Immature natural killer cell (primary cell): ENCODE results near the gene OST4. TPM values are rescaled to one million over a fixed set of nuclear protein-coding genes. Genes with fewer than 3 reads are reported as not detected.
A peak's percentile ranks its signal among the peaks of the same experiment; 100 is the strongest.

Experiments
- DNase-seq, 3 donors: peaks; one replicate each; pipeline ENCODE4 v3.0.0; 2022; ENCODE audit warnings: mixed read lengths in 1 of 3
- H3K27ac Mint-ChIP-seq, 6 donors: one replicate each; pipeline ENCODE4 v1.8.0; 2020; ENCODE audit warnings: mixed read lengths in 6 of 6, mild to moderate bottlenecking in 5 of 6, inconsistent platforms in 4 of 6, moderate library complexity in 3 of 6
- H3K27me3 Mint-ChIP-seq, 3 donors: one replicate each; pipeline ENCODE4 v1.8.0; 2020 to 2021; ENCODE audit warnings: low read depth in 3 of 3, mild to moderate bottlenecking in 3 of 3, mixed read lengths in 3 of 3, moderate library complexity in 3 of 3, inconsistent platforms in 1 of 3
- H3K36me3 Mint-ChIP-seq, 3 donors: one replicate each; pipeline ENCODE4 v1.8.0; 2020; ENCODE audit warnings: mixed read lengths in 3 of 3, inconsistent platforms in 2 of 3, mild to moderate bottlenecking in 2 of 3
- H3K4me1 Mint-ChIP-seq, 2 donors: one replicate each; pipeline ENCODE4 v1.8.0; 2020; ENCODE audit warnings: inconsistent platforms in 2 of 2, mild to moderate bottlenecking in 2 of 2, mixed read lengths in 2 of 2, moderate library complexity in 1 of 2
- H3K4me3 Mint-ChIP-seq, 5 donors: one replicate each; pipeline ENCODE4 v1.8.0; 2020; ENCODE audit warnings: mild to moderate bottlenecking in 5 of 5, mixed read lengths in 5 of 5, inconsistent platforms in 3 of 5, moderate library complexity in 3 of 5
- H3K9me3 Mint-ChIP-seq, 6 donors: one replicate each; pipeline ENCODE4 v1.8.0; 2020; ENCODE audit warnings: mild to moderate bottlenecking in 6 of 6, mixed read lengths in 6 of 6, inconsistent platforms in 4 of 6, moderate library complexity in 3 of 6
- polyA plus RNA-seq, 3 donors: library from polyadenylated mRNA; unstranded; fragments of 300-500 nt; fragmentation: Illumina TruSeq; gene quantifications; one replicate each; pipeline ENCODE4 v1.2.3, GENCODE V29; 2021

The OST4 gene
- polyA plus RNA-seq, 3 donors from 2014 or later: 677 to 899 (median 681) TPM

DNA sequence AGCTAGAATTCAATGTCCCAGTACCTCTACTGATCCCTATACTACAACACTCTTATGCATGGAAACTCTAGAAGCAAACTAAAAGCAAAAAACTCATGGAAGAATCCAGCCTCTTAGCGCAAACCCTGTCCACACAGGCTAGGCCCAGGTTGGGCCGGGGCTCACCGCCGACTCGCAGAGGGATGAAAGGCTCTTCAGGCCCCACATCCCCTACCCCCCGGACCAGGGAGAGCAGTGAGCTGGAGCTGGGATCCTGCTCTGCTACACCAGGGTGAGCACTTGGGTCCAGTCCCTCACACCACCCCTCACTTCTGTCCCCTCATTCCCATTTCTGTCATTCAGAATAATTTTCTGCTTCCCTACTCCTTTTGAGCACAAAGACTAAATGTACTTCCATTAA is 2.0 kb downstream of the OST4 start:
- Mint-ChIP-seq H3K9me3 (peaks cover 0 to 2% (median 0%) of the 10 kb centered on the region in 6 donors), H3K27me3 (no peaks in the 10 kb centered on the region), H3K4me1 (peaks cover 52 to 78% of the 10 kb centered on the region in 2 donors), H3K27ac (peak overlapping the region; percentile 31 to 57 (median 50)), H3K4me3 (peak overlapping the region in 4 of 5 donors; percentile 43 to 98 (median 70)), H3K36me3 (peaks cover 4 to 18% (median 12%) of the 10 kb centered on the region in 3 donors)
- DNase-seq: no peak

DNA sequence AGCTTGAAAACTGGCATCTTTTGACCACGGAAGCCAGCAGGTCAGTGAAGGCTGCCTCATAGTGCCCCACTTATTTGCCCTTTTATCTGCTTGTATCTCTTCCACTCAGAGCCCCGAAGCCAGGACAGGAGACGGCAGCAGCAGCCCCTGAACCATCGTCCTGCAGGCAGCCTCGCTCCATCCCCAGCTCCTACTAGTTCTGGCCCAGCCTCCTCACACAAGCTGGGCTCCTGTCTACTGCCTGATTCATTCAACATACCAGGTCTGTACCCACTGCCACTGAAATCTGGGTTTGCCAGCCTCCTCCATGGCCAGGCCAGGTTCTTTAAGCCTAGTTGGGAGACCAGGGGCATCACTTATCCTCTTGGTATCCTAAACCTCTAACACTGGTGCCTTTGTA is 4.1 kb downstream of the OST4 start:
- Mint-ChIP-seq H3K4me1 (peaks cover 38 to 62% of the 10 kb centered on the region in 2 donors), H3K27me3 (peaks cover 0 to 4% (median 0%) of the 10 kb centered on the region in 3 donors), H3K4me3 (no peak overlapping the region), H3K9me3 (peaks cover 0 to 2% (median 0%) of the 10 kb centered on the region in 6 donors), H3K36me3 (peaks cover 8 to 18% (median 16%) of the 10 kb centered on the region in 3 donors), H3K27ac (peak overlapping the region in 3 of 6 donors; percentile 14 to 35 (median 32))
- no peak for DNase-seq

DNA sequence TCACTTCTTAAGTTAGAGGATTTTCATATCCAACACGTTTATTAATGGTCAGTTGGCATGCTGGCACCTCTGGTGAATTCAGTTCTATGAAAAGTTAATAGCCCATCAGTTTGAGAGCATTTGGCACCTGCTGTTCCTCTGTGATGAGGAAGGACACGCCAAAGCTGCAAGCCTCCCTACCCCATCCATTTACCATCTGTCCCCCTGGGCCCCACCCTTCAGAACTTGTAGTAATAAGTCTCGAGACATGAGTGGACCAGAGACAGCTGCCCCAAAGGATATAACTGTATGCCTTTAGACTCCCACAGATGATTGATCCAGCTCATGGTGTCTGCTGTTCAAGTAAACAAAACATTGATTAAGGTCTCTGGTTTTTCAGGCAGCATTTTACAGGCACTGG is 6.3 kb downstream of the OST4 start:
- Mint-ChIP-seq H3K4me1 (peaks cover 23 to 47% of the 10 kb centered on the region in 2 donors), H3K27me3 (peaks cover 0 to 4% (median 0%) of the 10 kb centered on the region in 3 donors), H3K27ac (no peak overlapping the region), H3K4me3 (no peak overlapping the region), H3K36me3 (peaks cover 8 to 21% (median 16%) of the 10 kb centered on the region in 3 donors), H3K9me3 (no peaks in the 10 kb centered on the region)
- DNase-seq: no peak

DNA sequence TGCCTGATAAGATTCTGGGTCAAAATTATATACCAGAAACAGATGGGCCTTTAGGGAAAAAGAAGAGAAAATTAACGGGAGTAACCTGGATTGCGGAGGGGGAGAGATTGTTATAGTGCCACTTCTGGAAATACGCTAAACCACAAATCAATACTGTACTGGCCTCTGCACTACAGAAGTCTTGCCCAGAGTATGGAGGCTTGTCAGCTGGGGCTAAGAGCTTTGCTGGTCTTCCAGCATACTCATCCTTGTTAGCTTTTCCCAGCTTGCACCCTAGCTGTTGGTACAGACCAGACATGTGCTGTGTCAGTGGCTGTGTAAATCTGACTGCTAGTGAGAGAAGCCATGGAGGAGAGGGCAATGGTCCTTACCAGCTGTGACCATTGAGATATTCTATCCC is 11.1 kb downstream of the OST4 start:
- Mint-ChIP-seq H3K9me3 (no peaks in the 10 kb centered on the region), H3K27ac (peak overlapping the region in 1 of 6 donors; percentile 23), H3K36me3 (peaks cover 4 to 8% (median 7%) of the 10 kb centered on the region in 3 donors), H3K4me3 (no peak overlapping the region), H3K27me3 (peaks cover 0 to 4% (median 1%) of the 10 kb centered on the region in 3 donors), H3K4me1 (peaks cover 3 to 7% of the 10 kb centered on the region in 2 donors)
- DNase-seq: no peak

DNA sequence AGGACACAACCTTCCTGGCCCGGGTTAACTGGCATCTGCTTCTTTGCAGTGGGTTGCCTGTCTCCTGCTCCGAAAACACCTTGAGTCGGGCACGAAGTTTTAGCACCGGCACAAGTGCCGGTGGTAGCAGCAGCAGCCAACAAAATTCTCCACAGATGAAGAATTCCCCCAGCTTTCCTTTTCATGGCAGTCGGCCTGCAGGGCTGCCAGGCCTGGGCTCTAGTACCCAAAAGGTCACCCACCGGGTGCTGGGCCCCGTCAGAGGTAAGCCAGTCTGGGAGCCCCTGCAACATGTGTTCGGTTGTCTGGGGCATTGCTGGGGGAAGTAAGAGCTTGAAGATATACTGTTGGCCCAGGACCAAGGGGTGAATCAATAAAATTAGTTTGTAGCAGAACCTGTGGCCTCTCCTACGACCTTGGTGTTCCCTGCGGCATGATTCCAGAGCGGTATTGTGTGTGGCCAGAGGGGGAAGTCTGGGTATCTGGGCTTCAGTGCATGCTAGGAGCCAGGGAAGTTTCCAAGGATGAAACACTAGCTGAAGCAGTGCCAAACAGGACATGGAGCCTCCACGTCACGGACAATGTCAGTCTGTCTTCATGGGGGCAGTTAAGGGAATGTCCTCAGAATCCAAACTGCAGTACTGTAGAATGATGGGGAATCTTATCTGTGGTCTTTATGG is 12.2 kb downstream of the OST4 start:
- peaks cover 4 to 11% (median 7%) of the 10 kb centered on the region in 3 donors for H3K36me3 Mint-ChIP-seq
- DNase-seq: no peak
- peaks cover 3 to 5% of the 10 kb centered on the region in 2 donors for H3K4me1 Mint-ChIP-seq
- peaks cover 0 to 4% (median 1%) of the 10 kb centered on the region in 3 donors for H3K27me3 Mint-ChIP-seq
- no peak overlapping the region for H3K27ac Mint-ChIP-seq
- H3K4me3 Mint-ChIP-seq: no peak overlapping the region
- H3K9me3 Mint-ChIP-seq: no peaks in the 10 kb centered on the region

DNA sequence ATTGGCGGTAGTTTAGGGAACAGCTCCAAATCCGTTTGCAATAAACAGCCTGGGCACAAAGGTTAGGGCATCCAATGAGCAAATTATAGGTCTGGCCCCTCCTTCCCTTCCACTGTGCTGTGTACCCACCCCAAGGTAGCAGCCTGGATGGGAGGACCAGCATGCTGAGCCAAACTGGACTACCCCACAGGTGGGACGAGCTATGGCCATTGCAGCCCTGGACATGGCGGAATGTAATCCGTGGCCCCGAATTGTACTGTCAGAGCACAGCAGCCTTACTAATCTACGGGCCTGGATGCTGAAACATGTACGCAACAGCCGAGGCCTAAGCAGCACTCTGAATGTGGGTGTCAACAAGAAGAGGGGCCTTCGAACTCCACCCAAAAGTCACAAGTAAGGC is 13.2 kb downstream of the OST4 start:
- DNase-seq: no peak
- Mint-ChIP-seq H3K36me3 (peaks cover 4 to 11% (median 7%) of the 10 kb centered on the region in 3 donors), H3K4me3 (no peak overlapping the region), H3K9me3 (no peaks in the 10 kb centered on the region), H3K4me1 (peaks cover 3 to 5% of the 10 kb centered on the region in 2 donors), H3K27ac (no peak overlapping the region), H3K27me3 (peaks cover 0 to 2% (median 1%) of the 10 kb centered on the region in 3 donors)

DNA sequence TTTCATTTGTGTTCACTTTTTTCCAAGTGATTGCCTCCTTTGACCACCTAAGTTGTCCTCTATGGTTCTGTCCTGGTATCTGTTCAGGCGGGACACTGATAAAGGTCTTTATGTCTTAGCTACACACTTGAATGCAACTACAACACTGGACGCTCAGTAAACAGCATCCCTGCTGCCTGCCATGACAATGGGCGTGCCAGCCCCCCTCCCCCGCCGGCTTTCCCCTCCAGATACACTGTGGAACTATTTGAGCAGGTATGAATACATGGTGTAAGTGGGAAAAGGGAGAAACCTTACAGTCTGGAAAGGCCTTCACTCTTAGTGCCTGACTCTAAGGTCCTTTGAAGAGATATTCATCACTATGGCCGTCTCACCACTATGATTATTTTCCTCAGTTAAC is 14.3 kb downstream of the OST4 start:
- Mint-ChIP-seq H3K4me3 (no peak overlapping the region), H3K27me3 (peaks cover 0 to 1% (median 1%) of the 10 kb centered on the region in 3 donors), H3K27ac (no peak overlapping the region), H3K9me3 (no peaks in the 10 kb centered on the region), H3K36me3 (peaks cover 0 to 11% (median 3%) of the 10 kb centered on the region in 3 donors), H3K4me1 (peaks cover 4 to 5% of the 10 kb centered on the region in 2 donors)
- DNase-seq: no peak

DNA sequence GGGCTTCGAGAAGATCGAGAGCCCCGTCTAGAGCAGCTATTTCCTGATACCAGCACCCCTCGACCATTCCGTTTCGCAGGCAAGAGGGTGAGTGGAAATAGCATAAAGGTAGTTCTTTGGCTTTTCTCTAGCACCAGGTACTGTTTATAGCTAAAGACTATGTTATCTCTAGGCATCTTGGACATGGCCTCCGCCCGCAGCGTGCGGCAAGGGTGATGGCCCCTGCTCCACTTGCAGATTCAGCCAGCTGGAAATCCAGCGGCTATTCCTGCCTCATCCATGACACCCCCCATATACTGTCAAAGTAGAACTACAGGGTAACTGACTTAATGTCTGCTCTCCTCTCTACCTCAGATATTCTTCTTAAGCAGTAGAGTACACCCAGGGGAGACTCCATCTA is 16.7 kb downstream of the OST4 start:
- H3K4me1 Mint-ChIP-seq: peaks cover 15 to 22% of the 10 kb centered on the region in 2 donors
- H3K27me3 Mint-ChIP-seq: peaks cover 15 to 22% (median 18%) of the 10 kb centered on the region in 3 donors
- peaks cover 0 to 11% (median 5%) of the 10 kb centered on the region in 6 donors for H3K9me3 Mint-ChIP-seq
- H3K36me3 Mint-ChIP-seq: peaks cover 3 to 11% (median 8%) of the 10 kb centered on the region in 3 donors
- H3K27ac Mint-ChIP-seq: peak overlapping the region in 1 of 6 donors; percentile 2
- H3K4me3 Mint-ChIP-seq: no peak overlapping the region
- no peak for DNase-seq

DNA sequence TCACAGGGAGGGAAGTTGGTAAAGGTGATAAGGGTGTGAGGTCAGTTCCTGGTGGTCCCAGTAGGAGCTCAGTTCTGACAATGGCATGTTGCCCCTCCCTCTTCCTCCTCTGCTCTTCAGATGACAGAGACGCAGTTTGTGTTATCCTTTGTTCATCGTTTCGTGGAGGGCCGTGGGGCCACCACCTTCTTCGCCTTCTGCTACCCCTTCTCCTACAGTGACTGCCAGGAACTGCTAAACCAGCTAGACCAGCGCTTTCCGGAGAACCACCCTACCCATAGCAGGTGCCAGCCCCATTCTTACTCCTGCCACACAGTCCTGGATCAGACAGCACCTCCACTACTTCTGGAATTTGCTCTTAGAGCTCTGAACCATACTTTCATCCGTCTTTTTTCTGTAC is 17.7 kb downstream of the OST4 start:
- peaks cover 22 to 28% (median 24%) of the 10 kb centered on the region in 3 donors for H3K27me3 Mint-ChIP-seq
- peak overlapping the region in 1 of 5 donors; percentile 1 for H3K4me3 Mint-ChIP-seq
- no peak overlapping the region for H3K27ac Mint-ChIP-seq

DNA sequence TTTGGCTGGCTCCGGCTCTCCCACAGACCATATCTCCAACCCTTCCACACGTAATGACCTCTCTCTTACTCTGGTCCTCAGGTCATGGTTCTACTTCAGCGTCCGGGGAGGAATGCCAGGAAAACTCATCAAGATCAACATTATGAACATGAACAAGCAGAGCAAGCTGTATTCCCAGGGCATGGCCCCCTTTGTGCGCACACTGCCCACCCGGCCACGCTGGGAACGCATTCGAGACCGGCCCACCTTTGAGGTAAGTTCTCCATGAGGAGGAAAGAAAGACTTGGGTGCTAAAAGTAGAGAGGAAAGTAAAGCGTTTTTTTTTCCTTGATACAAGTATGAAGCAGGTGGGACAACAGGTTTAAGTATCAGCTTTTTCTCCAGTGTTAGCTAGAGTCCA is 18.1 kb downstream of the OST4 start:
- H3K4me3 Mint-ChIP-seq: peak overlapping the region; percentile 14 to 94 (median 51)
- no peak for DNase-seq
- peaks cover 3 to 11% (median 8%) of the 10 kb centered on the region in 3 donors for H3K36me3 Mint-ChIP-seq
- peak overlapping the region in 2 of 6 donors; percentile 65 to 69 for H3K27ac Mint-ChIP-seq
- H3K27me3 Mint-ChIP-seq: peaks cover 22 to 29% (median 24%) of the 10 kb centered on the region in 3 donors
- peaks cover 0 to 11% (median 5%) of the 10 kb centered on the region in 6 donors for H3K9me3 Mint-ChIP-seq
- H3K4me1 Mint-ChIP-seq: peaks cover 21 to 28% of the 10 kb centered on the region in 2 donors

More for the DNA sequence above, 17.7 kb downstream of the OST4 start:
- Mint-ChIP-seq H3K36me3 (peaks cover 3 to 11% (median 8%) of the 10 kb centered on the region in 3 donors), H3K4me1 (peaks cover 20 to 28% of the 10 kb centered on the region in 2 donors), H3K9me3 (peaks cover 0 to 11% (median 5%) of the 10 kb centered on the region in 6 donors)
- no peak for DNase-seq

DNA sequence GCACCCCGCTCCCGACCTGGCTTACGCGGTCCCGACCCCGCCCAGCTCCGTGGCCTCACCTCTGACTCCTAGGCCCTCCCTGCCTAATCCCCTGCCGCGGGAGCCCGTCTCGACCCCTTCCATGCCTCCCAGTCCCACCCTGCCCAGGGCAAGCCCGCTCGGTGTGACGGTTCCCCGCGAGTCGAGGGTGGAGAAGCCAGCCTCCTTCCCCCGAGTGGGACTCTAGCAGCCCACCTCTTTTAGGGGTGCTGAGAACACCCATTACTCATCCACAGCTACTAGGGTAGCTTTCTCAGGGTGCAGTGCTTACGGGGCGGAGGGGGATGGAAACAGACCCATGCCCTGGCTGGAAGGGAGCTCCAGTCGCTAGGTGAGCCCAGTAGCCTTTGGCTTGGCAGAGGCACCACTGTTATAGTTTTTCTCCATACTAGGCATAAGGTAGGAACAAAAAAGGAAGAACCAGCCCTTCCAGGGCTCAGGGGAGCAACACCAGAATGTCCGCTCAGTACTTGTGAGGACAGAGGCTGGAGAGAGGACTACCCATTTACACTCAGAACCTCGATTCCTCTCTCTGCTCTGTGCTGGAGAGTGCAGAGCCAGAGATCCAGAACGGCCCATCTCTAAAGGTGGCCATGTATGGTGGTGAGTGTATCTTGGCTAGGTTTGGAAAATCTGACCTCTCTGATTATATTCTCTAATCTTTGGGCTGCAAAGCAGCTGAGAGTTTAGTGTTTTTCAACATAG is 19.4 kb downstream of the OST4 start:
- peak overlapping the region; percentile 85 to 100 (median 89) for H3K4me3 Mint-ChIP-seq
- peaks cover 3 to 11% (median 8%) of the 10 kb centered on the region in 3 donors for H3K36me3 Mint-ChIP-seq
- peak overlapping the region in 5 of 6 donors; percentile 69 to 96 (median 81) for H3K27ac Mint-ChIP-seq
- H3K9me3 Mint-ChIP-seq: peaks cover 0 to 11% (median 5%) of the 10 kb centered on the region in 6 donors
- DNase-seq: no peak
- H3K27me3 Mint-ChIP-seq: peaks cover 22 to 29% (median 24%) of the 10 kb centered on the region in 3 donors
- H3K4me1 Mint-ChIP-seq: peaks cover 22 to 28% of the 10 kb centered on the region in 2 donors

DNA sequence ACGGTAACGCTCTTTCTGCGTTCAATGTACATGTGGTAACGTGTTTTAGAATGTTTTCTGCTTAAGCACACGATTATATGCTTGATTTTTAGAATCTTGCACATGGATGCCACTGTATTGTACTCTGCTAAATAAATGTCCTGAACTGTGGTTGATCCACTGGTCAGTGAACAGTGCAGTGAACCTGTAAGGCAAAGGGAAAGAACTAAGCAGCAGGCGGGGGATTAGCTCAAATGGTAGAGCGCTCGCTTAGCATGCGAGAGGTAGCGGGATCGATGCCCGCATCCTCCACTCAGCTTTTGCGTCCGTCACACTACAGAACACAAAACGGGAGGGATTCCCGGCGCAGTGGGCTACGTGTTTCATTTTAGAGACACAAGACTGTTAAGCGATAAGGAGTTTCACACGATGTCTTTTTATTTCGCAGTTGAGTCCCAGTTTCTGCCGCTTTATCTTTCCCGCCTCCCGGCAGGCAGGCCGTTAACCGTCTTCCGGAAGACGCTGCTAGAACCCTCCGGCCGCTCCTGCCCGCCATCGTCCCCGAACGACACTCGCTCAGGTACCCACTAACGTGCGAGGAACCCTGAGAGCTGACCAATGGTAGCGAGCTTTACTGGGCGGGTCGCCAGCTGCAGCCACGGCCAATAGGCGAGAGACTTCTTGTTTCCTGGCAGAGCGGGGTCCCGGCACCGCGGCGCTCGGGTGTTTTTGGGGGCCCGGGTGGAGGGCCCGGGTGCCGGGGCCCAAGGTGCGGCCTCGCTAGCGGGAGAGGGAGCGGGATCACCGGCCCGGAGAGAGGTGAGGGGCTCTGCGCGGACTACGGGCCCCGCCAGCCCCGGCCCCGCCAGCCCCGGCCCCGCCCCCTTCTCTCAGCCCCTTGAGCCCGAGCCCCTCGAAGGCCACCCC is 20.2 kb downstream of the OST4 start, which contains the start of gene AGBL5:
Gene AGBL5, plus strand, starts transcription at position 673 of the 906 bp plus-strand sequence. CDS start 1,291 bp downstream, outside the sequence.
- Mint-ChIP-seq H3K36me3 (peaks cover 3 to 11% (median 8%) of the 10 kb centered on the region in 3 donors), H3K4me1 (peaks cover 22 to 28% of the 10 kb centered on the region in 2 donors), H3K9me3 (peaks cover 0 to 11% (median 5%) of the 10 kb centered on the region in 6 donors), H3K27me3 (peaks cover 22 to 29% (median 24%) of the 10 kb centered on the region in 3 donors), H3K27ac (peak within 1 kb of the TSS; percentile 96 to 99 (median 98)), H3K4me3 (peak within 1 kb of the TSS; percentile 94 to 100 (median 97))
- DNase-seq: peak; percentile 94 to 96 (median 95)
